ENCODE results near the gene IDE. TPM values are rescaled to one million over a fixed set of nuclear protein-coding genes. Genes with fewer than 3 reads are reported as not detected.

Gene IDE
- total RNA-seq, 1 experiment from 2014 or later = 41.2 TPM

DNA sequence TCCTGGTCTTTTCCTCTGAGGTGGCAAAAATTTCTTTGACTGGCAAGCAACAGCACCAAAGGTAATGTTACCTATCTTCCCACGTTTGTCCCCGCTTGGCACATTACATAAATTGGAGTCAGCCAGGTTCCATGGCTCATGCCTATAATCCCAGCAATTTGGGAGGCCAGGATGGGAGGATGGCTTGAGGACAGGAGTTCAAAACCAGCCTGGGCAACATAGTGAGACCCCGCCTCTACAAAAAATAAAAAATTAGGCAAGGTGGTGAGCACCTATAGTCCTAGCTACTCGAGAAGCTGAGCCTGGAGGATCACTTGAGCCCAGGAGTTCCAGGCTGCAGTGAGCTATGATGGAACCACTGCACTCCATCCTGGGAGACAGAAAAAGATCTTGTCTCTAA is 139.5 kb downstream of the IDE start:
- no TSS peak for BruUV-seq (replicated peaks)
- ChIA-PET CTCF (interaction anchor here (0.6 to 0.7 kb wide), 6 partner anchors 210 to 1587 kb away, joined by 3 to 7 read pairs (median 7); no protein-coding TSS in a partner anchor), POLR2A (ENCODE audit: unreplicated experiment) (interaction anchor here (0.6 to 0.7 kb wide), 2 partner anchors 346 to 1968 kb away, joined by 11 read pairs; partner anchors contain the start of gene TBC1D12)
- H3K27ac ChIP-seq = no peak overlapping the region
- H3K36me3 ChIP-seq (ENCODE audit: low read depth) = no peaks in the 10 kb centered on the region
- H3K9me2 ChIP-seq (ENCODE audit: insufficient read depth) = no peaks in the 10 kb centered on the region
- no peaks in the 10 kb centered on the region for H3K79me2 ChIP-seq (ENCODE audit: low read depth)
- no peaks in the 10 kb centered on the region for H3F3A ChIP-seq (ENCODE audit: insufficient read depth, low read depth)
- H3K4me2 ChIP-seq = no peak overlapping the region
- TF ChIP-seq EZH2 (IDR thresholded peaks at IDR 0.05; ENCODE audit: low read depth) (no peak), CTCF (conservative IDR thresholded peaks at IDR 0.05) (no peak)
- H3K9me3 ChIP-seq (ENCODE audit: insufficient read depth, low read depth) = no peaks in the 10 kb centered on the region
- no peak for DNase-seq
- no peaks in the 10 kb centered on the region for H4K20me1 ChIP-seq (ENCODE audit: insufficient read depth)
- intact Hi-C loops (cut with micrococcal nuclease; ENCODE audit: unreplicated experiment) = loop anchor here (2.0 to 10.0 kb wide), 2 partner anchors 520 to 676 kb away; no protein-coding TSS in a partner anchor
- no peak overlapping the region for H2AFZ ChIP-seq
- H3K4me1 ChIP-seq (replicated peaks; ENCODE audit: insufficient read depth) = no peaks in the 10 kb centered on the region
- H3K4me3 ChIP-seq = no peak overlapping the region
- H3K27me3 ChIP-seq (ENCODE audit: insufficient read depth, low read depth) = no peaks in the 10 kb centered on the region

- no peak overlapping the region for H2AFZ ChIP-seq
- no TSS peak for BruUV-seq (replicated peaks)
- TF ChIP-seq EZH2 (IDR thresholded peaks at IDR 0.05; ENCODE audit: low read depth) (no peak), CTCF (conservative IDR thresholded peaks at IDR 0.05) (no peak)
- H3K9me2 ChIP-seq (ENCODE audit: insufficient read depth) = no peaks in the 10 kb centered on the region; the same call in 1 of the 2 replicates
- H3K4me3 ChIP-seq = no peak overlapping the region
- ChIA-PET POLR2A (ENCODE audit: unreplicated experiment) (no interaction called here), CTCF (no interaction called here)
- no peaks in the 10 kb centered on the region for H3F3A ChIP-seq (ENCODE audit: insufficient read depth, low read depth)
- H3K79me2 ChIP-seq (ENCODE audit: low read depth) = no peaks in the 10 kb centered on the region
- intact Hi-C loops (cut with micrococcal nuclease; ENCODE audit: unreplicated experiment) = loop anchor here (10.0 kb wide), 1 partner anchor 518 kb away; no protein-coding TSS in a partner anchor
- H3K27me3 ChIP-seq (ENCODE audit: insufficient read depth, low read depth) = no peaks in the 10 kb centered on the region
- H4K20me1 ChIP-seq (ENCODE audit: insufficient read depth) = no peaks in the 10 kb centered on the region
- no peak for DNase-seq
- no peaks in the 10 kb centered on the region for H3K9me3 ChIP-seq (ENCODE audit: insufficient read depth, low read depth)
- H3K36me3 ChIP-seq (ENCODE audit: low read depth) = no peaks in the 10 kb centered on the region
- no peak overlapping the region for H3K4me2 ChIP-seq
- H3K27ac ChIP-seq = no peak overlapping the region
- H3K4me1 ChIP-seq (replicated peaks; ENCODE audit: insufficient read depth) = no peaks in the 10 kb centered on the region
These were observed 141.3 kb downstream of the IDE start for GRCh38 chr10:92432596-92432995.

- no peak for DNase-seq
- no peaks in the 10 kb centered on the region for H3K79me2 ChIP-seq (ENCODE audit: low read depth)
- H2AFZ ChIP-seq = no peak overlapping the region
- H3K4me2 ChIP-seq = no peak overlapping the region
- POLR2A ChIA-PET (ENCODE audit: unreplicated experiment) = no interaction called here
- no peak overlapping the region for H3K4me3 ChIP-seq
- intact Hi-C loops (cut with micrococcal nuclease; ENCODE audit: unreplicated experiment) = loop anchor here (10.0 kb wide), 1 partner anchor 515 kb away; no protein-coding TSS in a partner anchor
- no peak overlapping the region for H3K27ac ChIP-seq
- no peaks in the 10 kb centered on the region for H3K4me1 ChIP-seq (replicated peaks; ENCODE audit: insufficient read depth)
- no peaks in the 10 kb centered on the region; the same call in 1 of the 2 replicates for H3K9me2 ChIP-seq (ENCODE audit: insufficient read depth)
- BruUV-seq (replicated peaks) = no TSS peak
- TF ChIP-seq EZH2 (IDR thresholded peaks at IDR 0.05; ENCODE audit: low read depth) = no peak
- CTCF ChIA-PET = no interaction called here
- H4K20me1 ChIP-seq (ENCODE audit: insufficient read depth) = no peaks in the 10 kb centered on the region
- H3K27me3 ChIP-seq (ENCODE audit: insufficient read depth, low read depth) = no peaks in the 10 kb centered on the region
- H3K36me3 ChIP-seq (ENCODE audit: low read depth) = no peaks in the 10 kb centered on the region
- no peaks in the 10 kb centered on the region for H3K9me3 ChIP-seq (ENCODE audit: insufficient read depth, low read depth)
- no peaks in the 10 kb centered on the region for H3F3A ChIP-seq (ENCODE audit: insufficient read depth, low read depth)
These were observed 143.8 kb downstream of the IDE start for GRCh38 chr10:92430103-92430502.

- ChIA-PET CTCF (no interaction called here), POLR2A (ENCODE audit: unreplicated experiment) (no interaction called here)
- DNase-seq = no peak
- no peak for TF ChIP-seq CTCF (conservative IDR thresholded peaks at IDR 0.05)
- TF ChIP-seq EZH2 (IDR thresholded peaks at IDR 0.05; ENCODE audit: low read depth) = no peak
- Histone ChIP-seq H3K4me1 (replicated peaks; ENCODE audit: insufficient read depth) (no peaks in the 10 kb centered on the region), H3K27me3 (ENCODE audit: insufficient read depth, low read depth) (no peaks in the 10 kb centered on the region), H3K36me3 (ENCODE audit: low read depth) (no peaks in the 10 kb centered on the region), H3F3A (ENCODE audit: insufficient read depth, low read depth) (no peaks in the 10 kb centered on the region), H3K79me2 (ENCODE audit: low read depth) (no peaks in the 10 kb centered on the region), H3K4me2 (no peak overlapping the region), H3K9me3 (ENCODE audit: insufficient read depth, low read depth) (no peaks in the 10 kb centered on the region), H2AFZ (no peak overlapping the region), H3K27ac (no peak overlapping the region), H3K4me3 (no peak overlapping the region), H4K20me1 (ENCODE audit: insufficient read depth) (no peaks in the 10 kb centered on the region), H3K9me2 (ENCODE audit: insufficient read depth) (no peaks in the 10 kb centered on the region)
- intact Hi-C loops (cut with micrococcal nuclease; ENCODE audit: unreplicated experiment) = no loop called here
- no TSS peak for BruUV-seq (replicated peaks)
These were observed 152.3 kb downstream of the IDE start for GRCh38 chr10:92421550-92421949.
